Pancreas (tissue), 10 donors: ENCODE measurements around the gene FCRL2. TPM values are rescaled to one million over a fixed set of nuclear protein-coding genes. Genes with fewer than 3 reads are reported as not detected.

Source experiments
- ATAC-seq, 4 donors: fragments of 200-7000 bp; cut with Tn5 transposase; one replicate each; pipeline versions ENCODE4 v1.8.0 to v1.9.1; 2020; ENCODE audit warnings: mild to moderate bottlenecking in 4 of 4, moderate library complexity in 4 of 4
- DNase-seq, 6 donors: peaks; one replicate each; pipeline ENCODE4 v3.0.0-alpha.2; 2020
- FAIRE-seq: peaks from 2 replicates; lab custom pipeline; 2012; peaks lifted over from hg19 to GRCh38; lab: Jason Lieb, UNC
- H3K27ac ChIP-seq, 4 donors: fragments of 200-600 bp; sonication (generic); 1 replicate in 3 of 4; 2 replicates in 1 of 4; pipeline versions ENCODE4 v1.5.0 to v1.8.0; 2020
- H3K27me3 ChIP-seq, 4 donors: fragments of 200-600 bp; one replicate each; pipeline ENCODE4 v1.8.0; 2021
- H3K36me3 ChIP-seq, 3 donors: fragments of 200-600 bp; sonication (generic) in 1 of 3; one replicate each; pipeline versions ENCODE4 v1.5.0 to v1.8.0; 2020 to 2021
- H3K4me1 ChIP-seq, 3 donors: fragments of 200-600 bp; one replicate each; pipeline ENCODE4 v1.8.0; 2021
- H3K4me3 ChIP-seq, 4 donors: fragments of 200-600 bp; sonication (generic) in 2 of 4; one replicate each; pipeline versions ENCODE4 v1.5.0 to v1.8.0; 2020 to 2021
- H3K9me3 ChIP-seq, 4 donors: fragments of 200-600 bp; one replicate each; pipeline ENCODE4 v1.8.0; 2021
- CTCF ChIP-seq, 4 donors: fragments of 200-600 bp; sonication (generic) in 3 of 4; IDR thresholded peaks; one replicate each; pipeline versions ENCODE4 v1.5.0 to v1.8.0; 2021; ENCODE audit warnings: antibody characterized with exemption in 4 of 4
- WGBS, 2 donors: extraction: QIAGEN DNeasy Blood & Tissue Kit; methylation state at CpG; one replicate each; pipeline ENCODE4 v1.1.7; 2013; 5-methylcytosine and 5-hydroxymethylcytosine counted together
- intact Hi-C, 3 donors: fragments of 100-400 bp; cut with DNase I; formaldehyde crosslinking; loops; one replicate each; pipeline versions ENCODE4 v1.11.1 to v1.14.2; 2022
- polyA plus RNA-seq, 2 donors: library from polyadenylated mRNA; stranded (reverse); fragments of 200-250 nt; gene quantifications; one replicate each; pipeline ENCODE4 v1.2.3, GENCODE V29; 2013
- total RNA-seq, 6 donors: library from RNA; stranded (reverse); fragmentation: NEBNext Ultra II Directional in 4 of 6; extraction: Animal tissue kit (Norgen Biotek cat#: 25700) in 4 of 6; gene quantifications; one replicate each; pipeline versions ENCODE4 v1.2.1 to v1.2.4, GENCODE V29; 2021 to 2023
- donor health status: healthy with polysubstance abuse.
- donor health status: DM: no; HTN: no; CAD: no; lungs with moderate emphysema.
- donor health status: DM: no; HTN: no; CAD: no.
- donor health status: control.
- donor health status: control.
- donor health status: Bipolar disorder and iron deficiency.
- donor health status: DM: yes; HTN: yes; CAD: no.
- donor health status: DM: no; HTN: no; CAD: no.
- donor health status: DM: no; HTN: no; CAD: no.
- donor health status: DM: yes; HTN: yes; CAD: no.

The FCRL2 gene
- total and polyA plus RNA-seq, 8 donors: 0.07 TPM; not detected in 7

GRCh38 chr1:157734321-157734720, 42.6 kb downstream of the FCRL2 start:
- Histone ChIP-seq H3K36me3 (no peaks in the 10 kb centered on the region), H3K9me3 (no peaks in the 10 kb centered on the region), H3K27me3 (no peaks in the 10 kb centered on the region), H3K4me3 (no peak overlapping the region), H3K27ac (no peak overlapping the region), H3K4me1 (no peaks in the 10 kb centered on the region)
- no peak for FAIRE-seq
- no peak for TF ChIP-seq CTCF (IDR thresholded peaks at IDR 0.05)
- ATAC-seq: peak in 2 of 4 donors; percentile 46 to 58
- 77 to 85% methylated on average over 1 of the region's 1 CpG for WGBS, 2 donors
- intact Hi-C loops: no loop called here
- DNase-seq: no peak

GRCh38 chr1:157732755-157733154, 44.2 kb downstream of the FCRL2 start:
- ATAC-seq (no peak), FAIRE-seq (no peak), DNase-seq (no peak)
- no peak for TF ChIP-seq CTCF (IDR thresholded peaks at IDR 0.05)
- H3K36me3 ChIP-seq: no peaks in the 10 kb centered on the region
- intact Hi-C loops: no loop called here
- H3K27me3 ChIP-seq: no peaks in the 10 kb centered on the region
- H3K4me1 ChIP-seq: no peaks in the 10 kb centered on the region
- H3K9me3 ChIP-seq: no peaks in the 10 kb centered on the region
- H3K27ac ChIP-seq: no peak overlapping the region
- WGBS, 2 donors: 49 to 55% methylated on average over 3 of the region's 3 CpGs
- H3K4me3 ChIP-seq: no peak overlapping the region

GRCh38 chr1:157725221-157725577, 51.7 kb downstream of the FCRL2 start:
- Histone ChIP-seq H3K27ac (no peak overlapping the region), H3K27me3 (no peaks in the 10 kb centered on the region), H3K4me1 (no peaks in the 10 kb centered on the region), H3K9me3 (no peaks in the 10 kb centered on the region), H3K36me3 (no peaks in the 10 kb centered on the region), H3K4me3 (no peak overlapping the region)
- intact Hi-C loops: no loop called here
- ATAC-seq: no peak
- no peak for TF ChIP-seq CTCF (IDR thresholded peaks at IDR 0.05)
- 52 to 65% methylated on average over 2 of the region's 2 CpGs for whole genome bisulfite sequencing, 2 donors
- no peak for FAIRE-seq
- no peak for DNase-seq

GRCh38 chr1:157724537-157725220, 52.3 kb downstream of the FCRL2 start:
- no peaks in the 10 kb centered on the region for H3K36me3 ChIP-seq
- FAIRE-seq (no peak), ATAC-seq (no peak), DNase-seq (no peak)
- intact Hi-C loops: no loop called here
- TF ChIP-seq CTCF (IDR thresholded peaks at IDR 0.05): no peak
- no peaks in the 10 kb centered on the region for H3K27me3 ChIP-seq
- H3K27ac ChIP-seq: no peak overlapping the region
- H3K4me3 ChIP-seq: no peak overlapping the region
- WGBS, 2 donors: 54 to 65% methylated on average over 2 of the region's 2 CpGs
- no peaks in the 10 kb centered on the region for H3K4me1 ChIP-seq
- H3K9me3 ChIP-seq: no peaks in the 10 kb centered on the region

GRCh38 chr1:157723157-157723556, 53.8 kb downstream of the FCRL2 start:
- WGBS, 2 donors: 47 to 61% methylated on average over 2 of the region's 2 CpGs
- intact Hi-C loops: no loop called here
- Histone ChIP-seq H3K4me3 (no peak overlapping the region), H3K27me3 (no peaks in the 10 kb centered on the region), H3K9me3 (no peaks in the 10 kb centered on the region), H3K27ac (no peak overlapping the region), H3K4me1 (no peaks in the 10 kb centered on the region), H3K36me3 (no peaks in the 10 kb centered on the region)
- DNase-seq: no peak
- no peak for TF ChIP-seq CTCF (IDR thresholded peaks at IDR 0.05)
- no peak for FAIRE-seq
- ATAC-seq: no peak
